HepG2 (cell line): ENCODE measurements around the gene KRTCAP3. TPM values are rescaled to one million over a fixed set of nuclear protein-coding genes. Genes with fewer than 3 reads are reported as not detected.

Source experiments
- ATF1 ChIP-seq: IDR thresholded peaks from 2 replicates; pipeline ENCODE4 v1.6.1; 2016; ENCODE audit warnings: mild to moderate bottlenecking, control low read depth
- CREM ChIP-seq, 2 experiments: sonication (generic) in 1 of 2; formaldehyde crosslinking in 1 of 2; IDR thresholded peaks; 2 replicates each; pipeline versions ENCODE4 v1.4.0 to v1.6.1; 2016 to 2020; ENCODE audit warnings: antibody characterized with exemption in 1 of 2, mild to moderate bottlenecking in 1 of 2, missing genetic modification reagents in 1 of 2
- EEA1 ChIP-seq: sonication (generic); formaldehyde crosslinking; IDR thresholded peaks from 2 replicates; pipeline ENCODE4 v1.5.1; 2020; ENCODE audit warnings: mild to moderate bottlenecking, missing genetic modification reagents, borderline replicate concordance
- GLI4 ChIP-seq: sonication (generic); formaldehyde crosslinking; IDR thresholded peaks from 2 replicates; pipeline ENCODE4 v1.5.1; 2020; ENCODE audit warnings: missing genetic modification reagents, mild to moderate bottlenecking, moderate library complexity, borderline replicate concordance
- HIVEP1 ChIP-seq: sonication (generic); formaldehyde crosslinking; IDR thresholded peaks from 2 replicates; pipeline ENCODE4 v1.4.0; 2020; ENCODE audit warnings: mild to moderate bottlenecking, missing genetic modification reagents
- KDM6A ChIP-seq: IDR thresholded peaks from 2 replicates; pipeline ENCODE4 v1.6.1; 2016; ENCODE audit warnings: low read depth
- MATR3 ChIP-seq: sonication (generic); formaldehyde crosslinking; IDR thresholded peaks from 2 replicates; pipeline ENCODE4 v1.4.0; 2020; ENCODE audit warnings: missing genetic modification reagents
- NRL ChIP-seq: sonication (generic); formaldehyde crosslinking; IDR thresholded peaks from 2 replicates; pipeline ENCODE4 v1.5.0; 2020; ENCODE audit warnings: missing genetic modification reagents, mild to moderate bottlenecking, moderate library complexity, borderline replicate concordance
- ONECUT2 ChIP-seq: sonication (generic); formaldehyde crosslinking; IDR thresholded peaks from 2 replicates; pipeline ENCODE4 v1.4.0; 2020; ENCODE audit warnings: missing genetic modification reagents
- PAX8 ChIP-seq: sonication (generic); formaldehyde crosslinking; IDR thresholded peaks from 2 replicates; pipeline ENCODE4 v1.8.0; 2022; ENCODE audit warnings: mild to moderate bottlenecking, missing genetic modification reagents, borderline replicate concordance
- PCBP2 ChIP-seq: fragments of 200-400 bp; formaldehyde crosslinking; optimal IDR thresholded peaks from 2 replicates; pipeline ENCODE3; 2018; ENCODE audit warnings: low read length, low read depth; ENCODE audit not compliant: poor library complexity, severe bottlenecking
- PITX1 ChIP-seq: sonication (generic); formaldehyde crosslinking; IDR thresholded peaks from 2 replicates; pipeline ENCODE4 v1.5.1; 2020; ENCODE audit warnings: mild to moderate bottlenecking, missing genetic modification reagents
- POLR2AphosphoS5 ChIP-seq: IDR thresholded peaks from 2 replicates; pipeline ENCODE4 v1.6.1; 2012; ENCODE audit warnings: low read depth, low read length
- RFX3 ChIP-seq: IDR thresholded peaks from 2 replicates; pipeline ENCODE4 v1.6.1; 2016; ENCODE audit warnings: missing biosample characterization, missing genetic modification reagents
- RXRB ChIP-seq: IDR thresholded peaks from 2 replicates; pipeline ENCODE4 v1.6.1; 2016; ENCODE audit warnings: borderline replicate concordance, missing genetic modification reagents, missing compliant biosample characterization
- TCF7L2 ChIP-seq: IDR thresholded peaks from 2 replicates; pipeline ENCODE4 v1.6.1; 2011; ENCODE audit warnings: mild to moderate bottlenecking, low read depth, low read length, moderate library complexity
- XRCC5 ChIP-seq: fragments of 200-400 bp; formaldehyde crosslinking; optimal IDR thresholded peaks from 2 replicates; pipeline ENCODE3; 2017; ENCODE audit warnings: mild to moderate bottlenecking, low read length
- ZNF160 ChIP-seq: sonication (generic); formaldehyde crosslinking; IDR thresholded peaks from 2 replicates; pipeline ENCODE4 v1.8.0; 2022; ENCODE audit warnings: mild to moderate bottlenecking, inconsistent platforms, missing genetic modification reagents
- ZNF343 ChIP-seq: sonication (generic); formaldehyde crosslinking; IDR thresholded peaks from 2 replicates; pipeline ENCODE4 v1.4.0; 2020; ENCODE audit warnings: mild to moderate bottlenecking, missing genetic modification reagents
- ZNF44 ChIP-seq: sonication (generic); formaldehyde crosslinking; IDR thresholded peaks from 2 replicates; pipeline ENCODE4 v1.5.1; 2020; ENCODE audit warnings: mild to moderate bottlenecking, missing genetic modification reagents
- ZNF761 ChIP-seq: sonication (generic); formaldehyde crosslinking; conservative IDR thresholded peaks from 2 replicates; pipeline ENCODE4 v1.4.0; 2020; ENCODE audit warnings: mild to moderate bottlenecking, missing genetic modification reagents
- polyA plus RNA-seq, 8 experiments: library from polyadenylated mRNA; depleted of rRNA in 3 of 8; stranded (reverse) in 7 of 8; unstranded in 1 of 8; fragments of >200 nt; fragmentation: Illumina TruSeq in 4 of 8; extraction: Trizol in 4 of 8; gene quantifications; 2 replicates each; pipeline versions ENCODE4 v1.2.1 to v1.2.3, GENCODE V29; 2011 to 2016; ENCODE audit warnings: low read depth in 4 of 8, missing spikeins in 1 of 8, mixed read lengths in 1 of 8; ENCODE audit not compliant: insufficient read depth in 1 of 8
- total RNA-seq, 5 experiments: library from RNA; depleted of rRNA; stranded (reverse); fragments of >200 nt; fragmentation: Illumina TruSeq; extraction: Trizol; gene quantifications; 2 replicates each; pipeline ENCODE4 v1.2.3, GENCODE V29; 2016; ENCODE audit warnings: low read depth in 1 of 5
- TF ChIP-seq, protein P1 (sequence below): sonication (generic); formaldehyde crosslinking; IDR thresholded peaks from 2 replicates; pipeline ENCODE4 v1.4.0; 2020; ENCODE audit warnings: missing genetic modification reagents
- TF ChIP-seq, protein P2 (sequence below): sonication (generic); formaldehyde crosslinking; IDR thresholded peaks from 2 replicates; pipeline ENCODE4 v1.5.1; 2020; ENCODE audit warnings: missing genetic modification reagents, mild to moderate bottlenecking, borderline replicate concordance
- TF ChIP-seq, protein P3 (sequence below): IDR thresholded peaks from 2 replicates; pipeline ENCODE4 v1.6.1; 2016; ENCODE audit warnings: missing compliant biosample characterization, missing genetic modification reagents, borderline replicate concordance
- TF ChIP-seq, protein P4 (sequence below): sonication (generic); formaldehyde crosslinking; IDR thresholded peaks from 2 replicates; pipeline ENCODE4 v1.4.0; 2020; ENCODE audit warnings: missing genetic modification reagents, borderline replicate concordance

Gene KRTCAP3
- total and polyA plus RNA-seq, 2 of the 13 experiments (the other 11 are each of a cell fraction or from before 2014, with no cell fraction given): 2.1 to 4.5 TPM

DNA sequence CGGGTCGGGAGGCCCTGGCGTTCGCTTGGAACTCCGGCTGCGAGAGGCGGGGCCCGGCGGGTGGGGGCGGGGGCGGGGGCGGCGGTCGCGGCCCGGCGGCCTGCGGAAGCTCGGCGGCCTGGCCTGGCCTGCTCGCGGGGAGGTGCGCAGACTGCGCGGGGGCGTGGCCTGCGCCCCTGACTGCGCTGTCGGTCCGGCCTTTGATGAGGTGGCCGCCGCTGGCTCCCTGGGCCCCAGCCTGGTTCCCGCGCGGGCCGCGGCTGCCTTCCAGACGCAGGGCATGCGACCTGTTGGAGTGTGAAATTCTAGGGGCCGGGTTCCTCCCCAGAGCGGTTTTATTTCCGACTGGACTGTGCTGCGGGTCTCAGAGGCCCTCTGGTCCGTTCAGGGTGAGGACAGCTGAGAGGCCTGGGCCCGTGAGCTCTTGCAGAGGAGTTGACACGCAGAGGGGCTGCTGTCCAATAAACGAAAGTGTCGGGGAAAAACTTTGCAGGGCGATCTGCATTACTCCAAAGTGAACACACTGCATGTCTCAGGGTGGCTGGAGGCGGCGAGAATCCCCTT, 13.1 kb upstream of the KRTCAP3 start (continued):
- TF ChIP-seq, protein P1, sequence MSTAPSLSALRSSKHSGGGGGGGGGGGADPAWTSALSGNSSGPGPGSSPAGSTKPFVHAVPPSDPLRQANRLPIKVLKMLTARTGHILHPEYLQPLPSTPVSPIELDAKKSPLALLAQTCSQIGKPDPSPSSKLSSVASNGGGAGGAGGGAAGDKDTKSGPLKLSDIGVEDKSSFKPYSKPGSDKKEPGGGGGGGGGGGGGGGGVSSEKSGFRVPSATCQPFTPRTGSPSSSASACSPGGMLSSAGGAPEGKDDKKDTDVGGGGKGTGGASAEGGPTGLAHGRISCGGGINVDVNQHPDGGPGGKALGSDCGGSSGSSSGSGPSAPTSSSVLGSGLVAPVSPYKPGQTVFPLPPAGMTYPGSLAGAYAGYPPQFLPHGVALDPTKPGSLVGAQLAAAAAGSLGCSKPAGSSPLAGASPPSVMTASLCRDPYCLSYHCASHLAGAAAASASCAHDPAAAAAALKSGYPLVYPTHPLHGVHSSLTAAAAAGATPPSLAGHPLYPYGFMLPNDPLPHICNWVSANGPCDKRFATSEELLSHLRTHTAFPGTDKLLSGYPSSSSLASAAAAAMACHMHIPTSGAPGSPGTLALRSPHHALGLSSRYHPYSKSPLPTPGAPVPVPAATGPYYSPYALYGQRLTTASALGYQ (CRISPR knock-in tag): no peak; the same call in 1 of the 2 replicates
- TF ChIP-seq GLI4 (CRISPR knock-in tag) (no peak), KDM6A (CRISPR knock-in tag) (peak; percentile 35; the same call in 1 of the 2 replicates), ZNF160 (CRISPR knock-in tag) (no peak; the same call in 1 of the 2 replicates), PCBP2 (no peak), HIVEP1 (CRISPR knock-in tag) (no peak), RXRB (CRISPR knock-in tag) (peak; percentile 18; the same call in 1 of the 2 replicates), ONECUT2 (CRISPR knock-in tag) (peak; percentile 15; the same call in 1 of the 2 replicates), CREM (IDR thresholded peaks at IDR 0.05) (no peak; the same call in 1 of the 2 replicates), CREM (CRISPR knock-in tag; IDR thresholded peaks at IDR 0.05) (no peak), MATR3 (CRISPR knock-in tag) (no peak), NRL (CRISPR knock-in tag) (no peak), ATF1 (CRISPR knock-in tag) (no peak), POLR2AphosphoS5 (peak; percentile 54; the same call in 1 of the 2 replicates), XRCC5 (no peak), ZNF761 (CRISPR knock-in tag) (peak; percentile 90), TCF7L2 (no peak; the same call in 1 of the 2 replicates), ZNF343 (CRISPR knock-in tag) (0 out of 2 replicates have a peak, but pooled peaks have one; percentile 58), RFX3 (CRISPR knock-in tag) (no peak), EEA1 (CRISPR knock-in tag) (no peak), PAX8 (CRISPR knock-in tag) (no peak), PITX1 (peak; percentile 12; the same call in 1 of the 2 replicates), ZNF44 (no peak)
- TF ChIP-seq, protein P2, sequence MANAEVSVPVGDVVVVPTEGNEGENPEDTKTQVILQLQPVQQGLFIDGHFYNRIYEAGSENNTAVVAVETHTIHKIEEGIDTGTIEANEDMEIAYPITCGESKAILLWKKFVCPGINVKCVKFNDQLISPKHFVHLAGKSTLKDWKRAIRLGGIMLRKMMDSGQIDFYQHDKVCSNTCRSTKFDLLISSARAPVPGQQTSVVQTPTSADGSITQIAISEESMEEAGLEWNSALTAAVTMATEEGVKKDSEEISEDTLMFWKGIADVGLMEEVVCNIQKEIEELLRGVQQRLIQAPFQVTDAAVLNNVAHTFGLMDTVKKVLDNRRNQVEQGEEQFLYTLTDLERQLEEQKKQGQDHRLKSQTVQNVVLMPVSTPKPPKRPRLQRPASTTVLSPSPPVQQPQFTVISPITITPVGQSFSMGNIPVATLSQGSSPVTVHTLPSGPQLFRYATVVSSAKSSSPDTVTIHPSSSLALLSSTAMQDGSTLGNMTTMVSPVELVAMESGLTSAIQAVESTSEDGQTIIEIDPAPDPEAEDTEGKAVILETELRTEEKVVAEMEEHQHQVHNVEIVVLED (CRISPR knock-in tag): no peak
- TF ChIP-seq, protein P3, sequence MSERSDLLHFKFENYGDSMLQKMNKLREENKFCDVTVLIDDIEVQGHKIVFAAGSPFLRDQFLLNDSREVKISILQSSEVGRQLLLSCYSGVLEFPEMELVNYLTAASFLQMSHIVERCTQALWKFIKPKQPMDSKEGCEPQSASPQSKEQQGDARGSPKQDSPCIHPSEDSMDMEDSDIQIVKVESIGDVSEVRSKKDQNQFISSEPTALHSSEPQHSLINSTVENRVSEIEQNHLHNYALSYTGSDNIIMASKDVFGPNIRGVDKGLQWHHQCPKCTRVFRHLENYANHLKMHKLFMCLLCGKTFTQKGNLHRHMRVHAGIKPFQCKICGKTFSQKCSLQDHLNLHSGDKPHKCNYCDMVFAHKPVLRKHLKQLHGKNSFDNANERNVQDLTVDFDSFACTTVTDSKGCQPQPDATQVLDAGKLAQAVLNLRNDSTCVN (CRISPR knock-in tag): no peak
- TF ChIP-seq, protein P4, sequence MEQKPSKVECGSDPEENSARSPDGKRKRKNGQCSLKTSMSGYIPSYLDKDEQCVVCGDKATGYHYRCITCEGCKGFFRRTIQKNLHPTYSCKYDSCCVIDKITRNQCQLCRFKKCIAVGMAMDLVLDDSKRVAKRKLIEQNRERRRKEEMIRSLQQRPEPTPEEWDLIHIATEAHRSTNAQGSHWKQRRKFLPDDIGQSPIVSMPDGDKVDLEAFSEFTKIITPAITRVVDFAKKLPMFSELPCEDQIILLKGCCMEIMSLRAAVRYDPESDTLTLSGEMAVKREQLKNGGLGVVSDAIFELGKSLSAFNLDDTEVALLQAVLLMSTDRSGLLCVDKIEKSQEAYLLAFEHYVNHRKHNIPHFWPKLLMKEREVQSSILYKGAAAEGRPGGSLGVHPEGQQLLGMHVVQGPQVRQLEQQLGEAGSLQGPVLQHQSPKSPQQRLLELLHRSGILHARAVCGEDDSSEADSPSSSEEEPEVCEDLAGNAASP (CRISPR knock-in tag): peak; percentile 18; the same call in 1 of the 2 replicates
